GM18519 (cell line): Measurements from ENCODE around the gene ARHGAP26.

Source experiments
- ATAC-seq: cut with Tn5 transposase; IDR thresholded peaks from one replicate; pipeline ENCODE4 v1.9.1; 2021; ENCODE audit warnings: mild to moderate bottlenecking, moderate library complexity; ENCODE audit not compliant: unreplicated experiment, low FRiP score

Gene ARHGAP26

GRCh38 chr5:142769793-142770649 is at the start of gene ARHGAP26:
TSS of gene ARHGAP26 (plus strand) at chr5:142770377. CDS start at chr5:142770762, 385 bp downstream.
- peak; percentile 95 for ATAC-seq

- ATAC-seq: no peak
Measured at GRCh38 chr5:142720641-142721271, 49.4 kb upstream of the ARHGAP26 start.

GRCh38 chr5:142722146-142722545 is 48.0 kb upstream of the ARHGAP26 start:
- ATAC-seq: no peak

- ATAC-seq: no peak
Measured at GRCh38 chr5:142722896-142723295, 47.3 kb upstream of the ARHGAP26 start.

- ATAC-seq: no peak
Measured at GRCh38 chr5:142724821-142725220, 45.4 kb upstream of the ARHGAP26 start.

- no peak for ATAC-seq
Measured at GRCh38 chr5:142725231-142726187, 44.7 kb upstream of the ARHGAP26 start.

- no peak for ATAC-seq
Measured at GRCh38 chr5:142726188-142726731, 43.9 kb upstream of the ARHGAP26 start.

GRCh38 chr5:142727735-142728047 is 42.5 kb upstream of the ARHGAP26 start:
- no peak for ATAC-seq

- ATAC-seq: no peak
Measured at GRCh38 chr5:142735323-142736246, 34.6 kb upstream of the ARHGAP26 start.

- ATAC-seq: no peak
Measured at GRCh38 chr5:142736247-142736632, 33.9 kb upstream of the ARHGAP26 start.

- ATAC-seq: no peak
Measured at GRCh38 chr5:142737179-142737578, 33.0 kb upstream of the ARHGAP26 start.

- ATAC-seq: no peak
Measured at GRCh38 chr5:142740474-142741242, 29.5 kb upstream of the ARHGAP26 start.

GRCh38 chr5:142743592-142744441 is 26.4 kb upstream of the ARHGAP26 start:
- no peak for ATAC-seq

GRCh38 chr5:142745268-142745667 is 24.9 kb upstream of the ARHGAP26 start:
- no peak for ATAC-seq

GRCh38 chr5:142746532-142747433 is 23.4 kb upstream of the ARHGAP26 start:
- ATAC-seq: no peak

GRCh38 chr5:142748132-142748531 is 22.0 kb upstream of the ARHGAP26 start:
- ATAC-seq: no peak
